Aorta (tissue), 5 donors: ENCODE results near the gene BICC1. TPM values are rescaled to one million over a fixed set of nuclear protein-coding genes. Genes with fewer than 3 reads are reported as not detected.

Experiments
- ATAC-seq: fragments of 200-7000 bp; cut with Tn5 transposase; one replicate; pipeline ENCODE4 v1.9.1; 2022; ENCODE audit warnings: moderate library complexity; ENCODE audit not compliant: low FRiP score
- DNase-seq, 2 donors: peaks; one replicate each; pipeline ENCODE4 v3.0.0-alpha.2; 2020
- H3K27ac ChIP-seq, 2 donors: one replicate each; pipeline ENCODE4 v1.5.1; 2013; ENCODE audit warnings: low read length in 2 of 2, mild to moderate bottlenecking in 2 of 2, moderate library complexity in 2 of 2, control low read depth in 1 of 2, inconsistent platforms in 1 of 2, low read depth in 1 of 2
- H3K27me3 ChIP-seq, 2 donors: one replicate each; pipeline ENCODE4 v1.6.1; 2013; ENCODE audit warnings: control low read depth in 1 of 2, low read length in 1 of 2, mild to moderate bottlenecking in 1 of 2, moderate library complexity in 1 of 2; ENCODE audit not compliant: insufficient read depth in 2 of 2, control insufficient read depth in 1 of 2
- H3K36me3 ChIP-seq, 2 donors: one replicate each; pipeline ENCODE4 v1.6.1; 2013; ENCODE audit warnings: control low read depth in 1 of 2, low read length in 1 of 2, mild to moderate bottlenecking in 1 of 2; ENCODE audit not compliant: insufficient read depth in 2 of 2, control insufficient read depth in 1 of 2
- H3K4me1 ChIP-seq, 2 donors: one replicate each; pipeline ENCODE4 v1.6.1; 2013; ENCODE audit warnings: low read length in 2 of 2, control low read depth in 1 of 2, mild to moderate bottlenecking in 1 of 2, moderate library complexity in 1 of 2; ENCODE audit not compliant: insufficient read depth in 2 of 2, control insufficient read depth in 1 of 2
- H3K4me3 ChIP-seq, 2 donors: one replicate each; pipeline ENCODE4 v1.5.1; 2013; ENCODE audit warnings: low read length in 2 of 2, control low read depth in 1 of 2, mild to moderate bottlenecking in 1 of 2
- H3K9me3 ChIP-seq: one replicate; pipeline ENCODE4 v1.6.1; 2013; ENCODE audit warnings: mild to moderate bottlenecking, low read length; ENCODE audit not compliant: control insufficient read depth
- WGBS, 2 donors: extraction: QIAGEN DNeasy Blood & Tissue Kit; methylation state at CpG; one replicate each; pipeline ENCODE4 v1.1.7; 2013; 5-methylcytosine and 5-hydroxymethylcytosine counted together
- intact Hi-C, 2 donors: fragments of 100-400 bp; cut with DNase I; formaldehyde crosslinking; loops; one replicate each; pipeline versions ENCODE4 v1.14.2 to v1.15.0; 2022
- polyA plus RNA-seq, 2 donors: library from polyadenylated mRNA; stranded (reverse); fragments of 200-250 nt; gene quantifications; one replicate each; pipeline ENCODE4 v1.2.3, GENCODE V29; 2013
- total RNA-seq, 2 donors: library from RNA; stranded (reverse); fragmentation: NEBNext Ultra II Directional; extraction: Animal tissue kit (Norgen Biotek cat#: 25700); gene quantifications; one replicate each; pipeline ENCODE4 v1.2.1, GENCODE V29; 2021
- donor health status: healthy with polysubstance abuse.
- donor health status: Bipolar disorder and iron deficiency.
- donor health status: DM: no; HTN: no; CAD: no.
- donor health status: DM: no; HTN: no; CAD: no.
- donor health status: DM: yes; HTN: yes; CAD: no.

Gene BICC1
- total and polyA plus RNA-seq, 4 donors = 3.8 to 46.8 (median 13.9) TPM

DNA sequence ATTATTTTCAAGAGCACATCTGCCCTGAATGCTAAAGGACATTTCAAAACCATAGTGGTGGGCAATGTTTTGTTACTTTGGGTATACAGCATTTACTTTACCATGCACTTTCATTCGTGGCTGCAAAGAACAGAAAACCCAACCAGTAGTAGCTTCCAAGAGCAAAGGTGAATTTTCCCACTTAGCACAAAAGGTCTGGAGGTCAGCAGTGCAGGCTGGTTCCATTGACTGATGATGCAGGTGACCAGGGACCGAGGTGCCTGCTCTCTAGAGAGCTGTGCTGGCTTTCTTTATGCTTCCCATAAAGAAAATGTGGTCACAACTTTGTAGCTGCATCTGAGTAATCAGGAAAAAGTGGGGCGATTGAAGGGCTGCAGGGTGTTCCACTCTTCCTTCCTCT is 240.0 kb downstream of the BICC1 start:
- 94 to 97% methylated on average over 3 of the region's 3 CpGs for WGBS, 2 donors
- no peak overlapping the region for H3K4me3 ChIP-seq
- no peak overlapping the region for H3K27ac ChIP-seq
- H3K9me3 ChIP-seq = no peaks in the 10 kb centered on the region
- peaks cover 0 to 3% of the 10 kb centered on the region in 2 donors for H3K4me1 ChIP-seq
- intact Hi-C loops = no loop called here
- ATAC-seq (no peak), DNase-seq (no peak)
- H3K36me3 ChIP-seq = no peaks in the 10 kb centered on the region
- no peaks in the 10 kb centered on the region for H3K27me3 ChIP-seq

DNA sequence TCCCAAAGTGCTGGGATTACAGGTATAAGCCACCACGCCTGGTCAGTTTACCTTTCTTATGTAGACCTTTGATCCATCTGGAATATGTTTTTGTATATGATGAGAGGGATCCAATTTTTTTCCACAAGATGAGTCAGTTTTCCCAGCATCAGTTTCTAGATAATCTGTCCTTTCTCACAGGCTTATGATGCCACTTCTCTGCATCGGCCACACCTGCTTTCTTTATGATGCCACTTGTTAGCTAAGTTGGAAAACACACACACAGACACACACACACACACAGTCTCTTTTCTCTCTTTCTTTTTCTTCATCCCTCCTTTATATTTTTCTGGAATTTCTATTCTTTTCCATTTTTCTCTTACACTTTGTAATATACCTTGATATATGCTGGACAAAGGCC is 240.8 kb downstream of the BICC1 start:
- intact Hi-C loops = no loop called here
- no peak overlapping the region for H3K27ac ChIP-seq
- H3K36me3 ChIP-seq = no peaks in the 10 kb centered on the region
- H3K4me1 ChIP-seq = peaks cover 0 to 3% of the 10 kb centered on the region in 2 donors
- ATAC-seq (no peak), DNase-seq (no peak)
- no peaks in the 10 kb centered on the region for H3K9me3 ChIP-seq
- H3K27me3 ChIP-seq = no peaks in the 10 kb centered on the region
- WGBS, 2 donors = 94 to 98% methylated on average over 2 of the region's 2 CpGs
- no peak overlapping the region for H3K4me3 ChIP-seq

DNA sequence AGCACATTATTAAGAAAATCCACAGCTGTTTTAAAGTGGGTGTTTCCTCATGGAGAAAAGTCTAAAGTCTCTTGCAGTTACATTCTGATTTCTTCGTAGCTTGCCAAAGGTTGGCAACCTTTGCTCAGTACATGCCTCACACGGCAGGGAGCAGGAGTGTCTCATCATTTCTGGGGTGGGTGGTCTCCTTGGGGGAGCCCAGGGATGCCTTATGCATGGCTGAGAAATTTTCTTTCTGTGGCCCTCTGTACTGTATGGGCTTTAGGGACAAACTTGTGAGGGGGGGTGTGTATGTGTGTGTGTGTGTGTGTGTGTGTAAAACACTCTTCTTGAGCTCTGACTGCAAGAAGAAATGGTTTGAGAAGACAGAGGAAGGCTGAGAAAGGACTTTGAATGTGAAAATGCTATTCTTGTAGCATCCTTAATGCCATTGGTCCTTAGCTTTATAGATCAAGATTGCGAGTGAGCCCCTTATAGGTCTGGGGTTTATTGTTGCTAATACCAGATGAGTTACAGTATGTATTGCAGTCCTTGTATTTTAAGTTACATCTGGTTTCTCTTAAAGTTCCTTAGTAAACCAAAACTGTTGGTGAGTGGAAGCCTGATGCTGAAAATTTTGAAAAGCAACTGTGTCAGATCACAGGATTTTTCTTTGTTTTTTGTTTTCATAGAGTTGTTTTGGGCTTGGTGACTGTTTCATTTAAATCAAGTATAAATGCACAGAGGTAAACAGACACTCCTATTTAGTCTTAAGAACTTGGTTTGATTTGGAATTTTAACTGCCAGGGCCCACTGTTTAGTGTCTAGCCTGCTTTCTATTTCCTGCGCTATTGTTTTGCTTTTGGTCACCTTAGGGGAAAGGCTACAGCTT is 242.0 kb downstream of the BICC1 start:
- WGBS, 2 donors = 47 to 50% methylated on average over 4 of the region's 4 CpGs

DNA sequence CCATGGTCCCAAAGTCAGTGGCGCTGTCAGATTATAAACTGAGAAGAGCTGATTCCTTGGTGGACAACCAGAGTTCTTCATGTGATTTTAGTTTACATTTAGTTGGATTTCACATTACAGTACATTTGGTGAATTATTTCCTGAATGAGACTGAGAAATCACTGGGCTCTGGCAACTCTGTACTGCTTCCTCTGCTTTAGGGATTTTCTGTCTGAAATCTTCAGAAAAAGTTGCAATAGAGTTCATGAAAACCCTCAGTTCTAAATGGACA is 242.6 kb downstream of the BICC1 start:
- Histone ChIP-seq H3K4me1 (peaks cover 0 to 3% of the 10 kb centered on the region in 2 donors), H3K4me3 (no peak overlapping the region), H3K27me3 (no peaks in the 10 kb centered on the region), H3K9me3 (no peaks in the 10 kb centered on the region), H3K27ac (peak overlapping the region in 1 of 2 donors; percentile 57), H3K36me3 (no peaks in the 10 kb centered on the region)
- intact Hi-C loops = no loop called here
- DNase-seq (no peak), ATAC-seq (no peak)
- WGBS, 2 donors = 85 to 94% methylated on average over 1 of the region's 1 CpG

More for the DNA sequence above, 242.0 kb downstream of the BICC1 start:
- intact Hi-C loops = no loop called here
- Histone ChIP-seq H3K27ac (peak overlapping the region; percentile 26 to 57), H3K27me3 (no peaks in the 10 kb centered on the region), H3K9me3 (no peaks in the 10 kb centered on the region), H3K36me3 (no peaks in the 10 kb centered on the region), H3K4me3 (no peak overlapping the region), H3K4me1 (peaks cover 0 to 3% of the 10 kb centered on the region in 2 donors)
- DNase-seq = no peak
- peak; percentile 43 for ATAC-seq

DNA sequence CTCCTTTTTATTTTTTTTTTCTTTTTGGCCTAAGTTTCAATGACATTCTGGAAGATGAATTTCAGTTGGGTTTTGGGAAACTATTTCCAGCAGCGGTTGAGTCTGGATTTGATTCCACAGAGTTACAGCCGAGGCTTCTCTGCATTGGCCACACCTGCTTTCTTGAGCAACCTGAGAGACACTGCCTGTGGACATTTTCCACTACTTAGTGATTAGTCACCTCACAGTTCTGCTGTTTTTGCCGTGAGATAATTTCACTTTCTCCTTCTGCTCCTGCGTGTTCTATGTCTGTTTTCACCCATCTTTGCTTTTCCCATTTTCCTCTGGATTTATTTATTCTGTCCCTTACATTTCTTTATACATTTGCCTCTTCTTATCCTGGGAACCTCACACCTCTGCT is 243.0 kb downstream of the BICC1 start:
- Histone ChIP-seq H3K9me3 (no peaks in the 10 kb centered on the region), H3K36me3 (no peaks in the 10 kb centered on the region), H3K27me3 (no peaks in the 10 kb centered on the region), H3K4me3 (peak overlapping the region in 1 of 2 donors; percentile 54), H3K27ac (peak overlapping the region; percentile 33 to 82), H3K4me1 (peaks cover 0 to 3% of the 10 kb centered on the region in 2 donors)
- intact Hi-C loops = no loop called here
- ATAC-seq = peak; percentile 40
- no peak for DNase-seq
- 12 to 18% methylated on average over 4 of the region's 4 CpGs for WGBS, 2 donors

DNA sequence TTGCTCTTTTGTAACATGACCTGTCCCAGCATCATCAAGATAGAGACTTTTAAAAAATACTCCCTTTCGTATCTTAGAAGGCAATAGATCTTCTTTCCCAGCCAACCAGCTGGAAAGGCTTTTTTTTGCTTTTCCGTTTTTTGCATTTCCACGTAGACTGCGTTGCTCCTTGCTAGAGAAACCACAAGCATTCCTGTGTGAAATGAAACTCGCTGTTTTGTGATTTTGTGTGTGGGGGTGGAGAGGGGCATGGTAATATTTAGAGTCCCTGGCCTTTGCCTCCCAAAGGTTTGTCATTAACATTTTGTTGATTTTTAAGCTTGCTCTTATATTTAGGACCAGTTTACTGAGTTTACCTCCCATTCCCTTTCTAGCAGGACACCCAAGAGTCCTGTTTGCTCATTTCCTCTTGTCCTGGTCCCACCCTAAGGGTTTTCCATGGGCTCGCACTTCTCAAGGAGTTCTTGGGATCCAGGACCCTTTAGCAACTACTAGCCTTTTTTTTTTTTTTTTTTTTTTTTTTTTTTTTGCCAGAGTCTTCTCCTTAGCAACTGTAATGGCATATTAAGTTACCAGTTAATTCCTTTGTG is 243.6 kb downstream of the BICC1 start:
- Histone ChIP-seq H3K9me3 (no peaks in the 10 kb centered on the region), H3K27ac (peak overlapping the region in 1 of 2 donors; percentile 82), H3K36me3 (no peaks in the 10 kb centered on the region), H3K27me3 (no peaks in the 10 kb centered on the region), H3K4me1 (peaks cover 0 to 3% of the 10 kb centered on the region in 2 donors), H3K4me3 (peak overlapping the region in 1 of 2 donors; percentile 54)
- DNase-seq (no peak), ATAC-seq (no peak)
- intact Hi-C loops = no loop called here
- WGBS, 2 donors = 39 to 46% methylated on average over 6 of the region's 6 CpGs

DNA sequence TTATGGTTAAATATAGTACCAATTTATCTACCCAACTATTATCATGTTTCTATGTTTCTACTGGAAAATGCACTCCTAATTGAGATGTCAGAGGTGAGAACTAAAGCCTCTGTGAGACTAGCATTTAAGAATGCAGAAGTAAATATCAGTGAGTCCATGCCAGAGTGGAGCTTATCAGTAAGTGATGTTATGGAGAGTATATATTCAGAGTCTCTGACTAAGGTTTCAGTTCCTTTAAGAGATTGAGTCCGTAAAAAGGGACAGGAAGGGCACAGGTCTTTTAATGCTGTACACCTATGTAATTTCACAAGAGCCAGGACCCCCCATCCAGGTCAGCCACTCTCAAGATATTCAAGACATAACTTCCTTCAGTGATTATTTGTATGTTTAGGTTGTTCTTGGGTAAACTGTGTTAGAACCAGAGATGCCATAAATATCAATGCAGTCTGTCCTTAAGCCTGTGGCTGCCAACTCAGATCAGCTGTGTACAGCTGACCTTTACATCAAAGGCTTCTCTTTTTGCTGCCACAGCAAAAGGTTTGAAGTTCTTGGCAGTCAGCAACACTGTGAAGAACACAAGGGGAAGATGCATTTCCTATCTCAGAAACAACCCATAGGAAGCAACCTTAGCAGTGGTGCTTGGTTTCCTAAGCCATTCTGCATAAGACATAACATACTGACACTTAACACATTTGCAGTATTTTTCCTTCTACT is 244.8 kb downstream of the BICC1 start:
- intact Hi-C loops = no loop called here
- no peak overlapping the region for H3K27ac ChIP-seq
- no peaks in the 10 kb centered on the region for H3K9me3 ChIP-seq
- H3K4me1 ChIP-seq = peaks cover 0 to 3% of the 10 kb centered on the region in 2 donors
- 86 to 100% methylated on average over 1 of the region's 1 CpG for WGBS, 2 donors
- H3K27me3 ChIP-seq = no peaks in the 10 kb centered on the region
- ATAC-seq (no peak), DNase-seq (no peak)
- H3K36me3 ChIP-seq = no peaks in the 10 kb centered on the region
- no peak overlapping the region for H3K4me3 ChIP-seq

DNA sequence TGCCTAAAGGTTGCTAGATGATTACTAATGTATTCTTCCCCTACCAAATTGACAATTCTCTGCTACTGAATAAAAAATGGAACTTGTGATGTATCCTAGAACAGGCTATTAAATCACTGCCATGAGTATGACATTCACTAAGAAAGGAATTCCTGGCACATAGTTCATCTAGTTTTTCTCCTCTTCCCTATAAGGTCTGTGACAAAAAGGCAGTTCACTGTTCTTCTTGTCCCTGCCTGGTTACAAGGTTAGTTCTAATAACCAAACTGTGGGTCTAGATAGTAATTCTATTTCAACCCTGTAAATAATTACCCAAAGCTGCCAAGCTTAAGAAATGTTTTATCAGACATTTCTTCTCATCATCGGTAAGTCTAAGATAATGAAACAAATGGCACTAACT is 245.6 kb downstream of the BICC1 start:
- Histone ChIP-seq H3K4me3 (no peak overlapping the region), H3K9me3 (no peaks in the 10 kb centered on the region), H3K4me1 (peaks cover 0 to 3% of the 10 kb centered on the region in 2 donors), H3K27me3 (no peaks in the 10 kb centered on the region), H3K36me3 (no peaks in the 10 kb centered on the region), H3K27ac (no peak overlapping the region)
- ATAC-seq = no peak
- DNase-seq = no peak
- 67 to 73% methylated on average over 1 of the region's 1 CpG for WGBS, 2 donors
- intact Hi-C loops = no loop called here
